GM19452 (cell line): ENCODE data around the gene RHBDF2.
"Not testable (repeated sequence)": the region's sequence is repeated elsewhere in the genome, so short reads cannot be mapped to it uniquely, and the experiment has no call there.

Source experiments
- ATAC-seq: cut with Tn5 transposase; IDR thresholded peaks from one replicate; pipeline ENCODE4 v1.9.1; 2021; ENCODE audit not compliant: unreplicated experiment

RHBDF2 gene

GRCh38 chr17:76525513-76525833 lies 24.2 kb upstream of the RHBDF2 start:
- not testable (repeated sequence) for ATAC-seq

- no peak for ATAC-seq
Measured at GRCh38 chr17:76524598-76525512, 23.6 kb upstream of the RHBDF2 start.

GRCh38 chr17:76523084-76524037 lies 22.1 kb upstream of the RHBDF2 start:
- ATAC-seq, result no peak

- not testable (repeated sequence) for ATAC-seq
Measured at GRCh38 chr17:76521683-76522082, 20.5 kb upstream of the RHBDF2 start.

- no peak for ATAC-seq
Measured at GRCh38 chr17:76521262-76521661, 20.0 kb upstream of the RHBDF2 start.

- no peak for ATAC-seq
Measured at GRCh38 chr17:76519048-76519966, 18.1 kb upstream of the RHBDF2 start.

GRCh38 chr17:76517638-76518038 lies 16.4 kb upstream of the RHBDF2 start:
- ATAC-seq, result no peak

- ATAC-seq, result peak; percentile 64
Measured at GRCh38 chr17:76515274-76515949, 14.2 kb upstream of the RHBDF2 start.

GRCh38 chr17:76514355-76514754 lies 13.1 kb upstream of the RHBDF2 start:
- not testable (repeated sequence) for ATAC-seq

GRCh38 chr17:76513306-76513692 lies 12.1 kb upstream of the RHBDF2 start:
- ATAC-seq, result no peak

GRCh38 chr17:76512366-76513305 lies 11.4 kb upstream of the RHBDF2 start:
- ATAC-seq, result no peak

- no peak for ATAC-seq
Measured at GRCh38 chr17:76511668-76512365, 10.6 kb upstream of the RHBDF2 start.

- ATAC-seq, result no peak
Measured at GRCh38 chr17:76510831-76511244, 9.6 kb upstream of the RHBDF2 start.

- not testable (repeated sequence) for ATAC-seq
Measured at GRCh38 chr17:76508472-76509063, 7.3 kb upstream of the RHBDF2 start.

- ATAC-seq, result peak; percentile 58
Measured at GRCh38 chr17:76506408-76507345, 5.5 kb upstream of the RHBDF2 start.

- no peak for ATAC-seq
Measured at GRCh38 chr17:76504117-76504516, 2.9 kb upstream of the RHBDF2 start.
